ENCODE data around the gene KCNJ12. TPM values are rescaled to one million over a fixed set of nuclear protein-coding genes. Genes with fewer than 3 reads are reported as not detected.
"Not testable (repeated sequence)": the region's sequence is repeated elsewhere in the genome, so short reads cannot be mapped to it uniquely, and the experiment has no call there.

KCNJ12 gene
- total RNA-seq, 2 donors from 2014 or later = 12.0 to 16.5 TPM

GRCh38 chr17:21400816-21401593, 24.8 kb downstream of the KCNJ12 start:
- no peak for DNase-seq
- intact Hi-C loops (cut with DNase I) = loop anchor here in 1 of 2 donors (5.0 kb wide), 1 partner anchor 286 kb away; no protein-coding TSS in a partner anchor

GRCh38 chr17:21402166-21402571, 26.0 kb downstream of the KCNJ12 start:
- ATAC-seq = peak; percentile 84 to 86
- intact Hi-C loops (cut with DNase I) = loop anchor here in 1 of 2 donors (5.0 kb wide), 1 partner anchor 285 kb away; no protein-coding TSS in a partner anchor
- DNase-seq = peak; percentile 91

More at GRCh38 chr17:21400816-21401593, 24.8 kb downstream of the KCNJ12 start:
- ATAC-seq = no peak

DNA sequence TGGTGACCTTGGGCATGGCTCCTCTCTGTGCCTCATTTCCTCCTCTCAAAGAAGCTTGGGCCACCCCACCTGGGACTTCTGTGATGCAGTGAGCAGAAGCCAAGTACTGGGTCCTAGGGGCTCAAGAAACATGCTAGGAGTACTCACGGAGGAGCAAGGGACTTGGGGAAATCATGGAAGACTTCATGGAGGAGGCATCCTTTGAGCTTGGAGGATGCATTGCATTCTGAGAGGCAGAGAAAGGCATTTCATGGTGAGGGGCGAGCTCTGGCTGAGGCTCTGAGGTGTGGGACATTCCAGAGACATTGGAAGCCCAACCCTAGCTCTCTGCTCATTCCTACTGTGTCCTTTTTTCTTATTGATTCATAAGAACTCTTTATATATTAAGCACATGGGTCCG, 26.8 kb downstream of the KCNJ12 start:
- intact Hi-C loops (cut with DNase I) = loop anchor here in 1 of 2 donors (5.0 kb wide), 1 partner anchor 284 kb away; no protein-coding TSS in a partner anchor
- ATAC-seq, DNase-seq: not testable (repeated sequence)

GRCh38 chr17:21404106-21404505, 27.9 kb downstream of the KCNJ12 start:
- not testable (repeated sequence) for ATAC-seq, DNase-seq
- intact Hi-C loops (cut with DNase I) = loop anchor here in 1 of 2 donors (5.0 kb wide), 1 partner anchor 283 kb away; no protein-coding TSS in a partner anchor

GRCh38 chr17:21404539-21404938, 28.4 kb downstream of the KCNJ12 start:
- DNase-seq = not testable (repeated sequence)
- peak in 1 of 2 donors; percentile 9 for ATAC-seq
- intact Hi-C loops (cut with DNase I) = loop anchor here in 1 of 2 donors (5.0 kb wide), 1 partner anchor 283 kb away; no protein-coding TSS in a partner anchor

GRCh38 chr17:21404956-21405731, 29.0 kb downstream of the KCNJ12 start:
- peak; percentile 27 to 40 for ATAC-seq
- intact Hi-C loops (cut with DNase I) = loop anchor here in 1 of 2 donors (5.0 kb wide), 1 partner anchor 282 kb away; no protein-coding TSS in a partner anchor
- not testable (repeated sequence) for DNase-seq

DNA sequence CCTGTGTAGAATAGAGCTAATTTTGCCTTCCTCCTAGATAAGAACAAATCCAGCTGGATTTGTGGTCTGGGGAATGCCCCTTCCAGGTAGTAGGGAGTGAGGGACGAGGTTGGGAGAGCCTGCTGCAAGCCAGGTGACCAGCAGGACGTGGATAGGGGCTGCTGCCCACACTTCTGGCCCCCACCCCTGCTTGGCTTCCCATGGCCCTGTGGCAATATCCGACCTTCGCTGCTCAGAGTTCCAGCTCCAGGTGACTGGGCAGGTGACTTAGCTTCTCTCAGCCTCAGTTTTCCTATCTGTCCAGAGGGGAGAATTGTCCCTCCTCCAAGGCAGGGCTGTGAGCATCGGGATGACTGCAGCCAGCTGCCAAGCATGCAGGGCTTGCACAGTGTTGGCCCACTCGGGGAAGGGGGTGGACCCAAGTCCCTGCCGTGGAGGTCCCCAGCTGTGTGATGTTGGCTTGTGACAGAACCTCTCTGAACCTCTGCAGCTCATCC, 29.8 kb downstream of the KCNJ12 start:
- intact Hi-C loops (cut with DNase I); ATAC-seq; DNase-seq: not testable (repeated sequence)

- intact Hi-C loops (cut with DNase I); ATAC-seq; DNase-seq: not testable (repeated sequence)
Observed at GRCh38 chr17:21406616-21407404, 30.7 kb downstream of the KCNJ12 start.

DNA sequence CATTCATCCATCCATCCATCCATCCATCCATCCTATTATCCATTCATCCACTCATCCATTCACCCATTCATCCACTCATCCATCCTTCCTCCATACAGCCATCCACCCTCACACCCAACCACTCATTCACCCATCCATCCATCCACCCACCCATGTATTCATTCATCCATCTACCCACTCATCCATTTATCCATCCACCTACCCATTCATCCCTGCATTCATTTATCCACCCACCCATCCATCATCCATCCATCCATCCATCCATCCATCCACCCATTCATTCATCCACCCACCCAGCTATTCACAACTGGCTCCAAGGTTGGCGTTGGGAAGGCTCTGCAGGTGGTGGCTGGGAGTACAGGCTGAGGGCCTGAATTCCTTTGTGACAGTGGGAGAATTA, 31.6 kb downstream of the KCNJ12 start:
- ATAC-seq; intact Hi-C loops (cut with DNase I); DNase-seq: not testable (repeated sequence)

GRCh38 chr17:21408224-21408623, 32.1 kb downstream of the KCNJ12 start:
- DNase-seq; ATAC-seq; intact Hi-C loops (cut with DNase I): not testable (repeated sequence)

- DNase-seq; intact Hi-C loops (cut with DNase I); ATAC-seq: not testable (repeated sequence)
Observed at GRCh38 chr17:21408766-21409300, 32.7 kb downstream of the KCNJ12 start.

GRCh38 chr17:21409388-21409787, 33.2 kb downstream of the KCNJ12 start:
- ATAC-seq; intact Hi-C loops (cut with DNase I); DNase-seq: not testable (repeated sequence)

- intact Hi-C loops (cut with DNase I); DNase-seq; ATAC-seq: not testable (repeated sequence)
Observed at GRCh38 chr17:21409971-21410370, 33.8 kb downstream of the KCNJ12 start.

DNA sequence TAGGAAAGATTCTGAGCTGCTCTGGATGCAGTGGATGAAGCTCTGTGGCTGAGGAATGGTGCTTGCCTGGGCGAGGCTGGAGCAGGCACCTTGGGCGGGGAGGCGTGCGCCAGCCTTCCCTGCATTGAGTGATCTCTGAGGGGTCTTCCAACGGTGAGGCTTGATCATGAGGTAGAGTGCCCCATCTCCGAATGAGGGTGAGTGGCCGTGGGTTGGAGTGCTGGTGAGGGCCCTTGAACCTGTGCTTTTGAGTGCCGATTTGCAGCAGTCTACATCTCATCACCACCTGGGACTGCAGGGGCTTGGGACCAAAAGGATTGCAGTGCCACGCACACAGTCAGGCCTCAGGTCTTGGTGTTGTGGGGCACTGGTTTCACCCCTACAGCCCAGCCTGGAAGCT, 34.2 kb downstream of the KCNJ12 start:
- ATAC-seq; intact Hi-C loops (cut with DNase I); DNase-seq: not testable (repeated sequence)

- DNase-seq; intact Hi-C loops (cut with DNase I); ATAC-seq: not testable (repeated sequence)
Observed at GRCh38 chr17:21410906-21411678, 34.9 kb downstream of the KCNJ12 start.

DNA sequence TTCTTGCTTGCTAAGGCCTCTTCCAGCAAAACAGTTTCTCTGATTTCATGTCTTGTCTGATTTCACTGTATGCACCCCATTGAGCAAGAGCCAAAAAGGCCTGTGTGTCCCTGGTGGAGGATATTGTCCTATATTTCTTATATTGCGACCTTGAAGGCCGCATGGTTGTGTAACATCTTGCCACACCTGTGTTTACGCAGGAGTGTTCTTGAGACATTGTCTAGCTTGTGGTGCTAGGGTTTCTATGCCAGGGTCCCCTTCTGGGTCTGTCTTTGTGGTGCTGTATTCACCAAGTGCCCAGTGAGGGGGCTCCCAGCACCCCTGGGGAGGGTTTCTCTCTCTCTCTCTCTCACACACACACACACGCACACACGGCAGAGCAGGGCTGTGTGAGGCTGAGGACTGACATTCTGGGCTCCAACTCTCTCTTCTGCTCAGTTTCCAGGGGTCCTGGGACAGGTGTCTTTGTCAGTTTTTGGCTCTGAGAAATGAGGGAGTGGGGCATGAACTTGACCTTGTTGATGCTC, 35.6 kb downstream of the KCNJ12 start:
- intact Hi-C loops (cut with DNase I); DNase-seq; ATAC-seq: not testable (repeated sequence)

GRCh38 chr17:21412207-21412681, 36.1 kb downstream of the KCNJ12 start:
- ATAC-seq; intact Hi-C loops (cut with DNase I): not testable (repeated sequence)
- peak; percentile 10 for DNase-seq

All from left cardiac atrium (tissue), 4 donors.